ENCODE results near the gene KCNMA1.
"Not testable (repeated sequence)": the region's sequence is repeated elsewhere in the genome, so short reads cannot be mapped to it uniquely, and the experiment has no call there.

Gene KCNMA1

GRCh38 chr10:77661674-77662073 lies 24.1 kb upstream of the KCNMA1 start:
- DNase-seq, result no peak

GRCh38 chr10:77661100-77661499 lies 23.5 kb upstream of the KCNMA1 start:
- no peak for DNase-seq

- not testable (repeated sequence) for DNase-seq
Measured at GRCh38 chr10:77659046-77659670, 21.6 kb upstream of the KCNMA1 start.

GRCh38 chr10:77653210-77653609 lies 15.6 kb upstream of the KCNMA1 start:
- DNase-seq, result no peak

DNA sequence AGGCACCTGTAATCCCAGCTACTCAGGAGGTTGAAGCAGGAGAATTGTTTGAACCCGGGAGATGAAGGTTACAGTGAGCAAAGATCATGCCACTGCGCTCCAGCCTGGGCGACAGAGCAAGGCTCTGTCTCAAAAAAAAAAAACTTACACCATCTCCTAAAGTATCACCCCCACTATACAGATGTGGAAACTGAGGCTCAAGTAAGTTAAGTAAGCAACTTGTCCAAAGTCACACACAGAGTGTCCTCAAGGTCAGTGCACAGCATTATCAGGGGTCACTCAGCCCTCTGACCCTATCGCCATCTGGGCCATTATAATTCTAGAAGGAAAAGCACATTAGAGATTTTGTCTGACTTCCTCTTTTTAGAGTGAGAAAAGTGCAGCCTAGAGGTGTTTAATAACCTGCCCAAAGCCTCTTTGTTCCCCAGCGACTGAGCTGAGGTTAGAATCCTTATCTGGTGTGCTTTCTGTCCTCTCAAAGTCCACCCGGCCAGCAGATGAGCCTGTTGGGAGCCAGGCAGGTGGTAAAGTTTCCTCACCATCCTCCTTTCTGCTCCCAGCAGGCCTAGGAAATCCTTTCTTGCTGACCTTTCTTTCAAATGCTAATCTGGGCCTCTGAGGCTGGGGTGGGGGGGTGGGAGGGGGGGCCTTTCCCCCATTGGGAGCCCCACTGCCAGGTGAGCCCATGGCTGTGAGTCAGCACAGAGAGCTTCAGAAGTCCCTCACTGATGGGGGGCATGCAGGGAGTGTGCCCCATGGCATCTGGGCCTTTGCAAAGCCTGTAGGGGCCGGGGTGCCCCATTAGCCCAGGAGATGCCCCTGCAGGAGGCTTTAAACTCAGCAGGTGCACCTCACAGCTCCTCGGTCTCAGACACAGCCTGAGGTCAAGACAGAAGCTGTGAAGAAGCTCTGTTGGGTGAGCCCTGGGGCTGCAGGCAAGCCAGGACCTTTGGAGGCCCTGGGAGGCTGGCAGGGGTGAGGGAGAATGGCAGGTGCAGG lies 12.0 kb upstream of the KCNMA1 start:
- no peak for DNase-seq

- no peak for DNase-seq
Measured at GRCh38 chr10:77648472-77648871, 10.9 kb upstream of the KCNMA1 start.

DNA sequence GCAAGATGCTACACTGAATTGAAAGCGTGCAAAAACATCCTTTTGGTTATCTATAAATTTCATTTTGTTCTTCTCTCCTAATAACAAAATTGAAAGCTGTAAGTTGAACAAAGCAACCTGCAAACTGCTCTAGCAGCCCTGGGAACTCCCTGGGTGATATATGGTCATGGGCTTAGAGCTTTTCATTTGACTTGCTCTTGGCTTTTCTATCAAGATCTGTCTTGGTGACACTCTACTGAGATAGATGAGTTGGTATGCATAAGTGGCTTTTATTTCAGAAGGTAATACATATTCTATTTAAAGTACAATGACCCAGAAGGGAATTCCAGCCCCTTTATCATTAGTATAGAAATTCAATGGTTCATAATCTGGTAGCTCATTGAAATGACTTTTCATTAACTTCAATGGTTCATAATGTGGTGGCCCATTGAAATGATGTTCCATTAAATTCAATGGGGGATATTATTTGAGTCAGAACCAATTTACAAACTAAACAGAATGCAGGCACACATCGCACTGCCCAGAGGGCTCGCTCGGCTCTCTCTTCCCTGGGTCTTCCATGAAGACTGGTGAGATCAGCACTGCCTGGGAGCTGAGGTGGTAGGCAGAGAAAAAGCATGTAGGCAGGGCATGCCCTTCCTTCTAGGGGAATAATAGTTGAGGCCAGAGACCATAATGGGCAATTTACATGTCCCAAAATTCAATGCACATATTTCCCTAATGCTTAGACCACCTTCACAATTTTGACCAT lies 10.1 kb upstream of the KCNMA1 start:
- no peak for DNase-seq

DNA sequence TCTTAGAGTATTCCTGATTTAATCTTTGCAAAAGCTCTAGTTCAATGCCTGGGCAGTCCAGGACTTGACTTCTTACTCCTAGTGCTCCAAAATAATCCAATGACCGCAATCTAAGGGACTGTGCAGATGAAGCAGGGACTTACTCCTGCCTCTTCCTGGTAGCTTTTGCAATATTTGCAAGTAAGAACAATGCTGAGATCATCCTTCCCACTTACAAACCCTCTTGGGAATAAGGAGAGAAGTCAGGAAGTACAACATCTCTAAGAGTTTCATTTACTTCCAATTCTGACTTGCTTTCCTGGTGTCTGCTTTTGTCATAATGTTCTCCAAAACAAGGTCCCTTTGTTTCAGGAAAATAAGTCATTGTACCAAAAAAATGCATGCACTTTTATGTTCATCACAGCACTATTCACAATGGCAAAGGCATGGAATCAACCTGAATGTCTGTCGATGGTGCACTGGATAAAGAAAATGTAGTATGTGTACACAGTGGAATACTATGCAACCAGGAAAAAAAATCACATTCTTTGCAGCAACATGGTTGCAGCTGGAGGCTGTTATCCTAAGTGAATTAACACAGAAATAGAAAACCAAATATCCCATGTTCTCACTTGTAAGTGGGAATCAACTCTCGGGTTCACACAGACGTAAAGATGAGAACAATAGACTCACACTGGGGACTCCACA lies 7.1 kb upstream of the KCNMA1 start:
- DNase-seq, result no peak

DNA sequence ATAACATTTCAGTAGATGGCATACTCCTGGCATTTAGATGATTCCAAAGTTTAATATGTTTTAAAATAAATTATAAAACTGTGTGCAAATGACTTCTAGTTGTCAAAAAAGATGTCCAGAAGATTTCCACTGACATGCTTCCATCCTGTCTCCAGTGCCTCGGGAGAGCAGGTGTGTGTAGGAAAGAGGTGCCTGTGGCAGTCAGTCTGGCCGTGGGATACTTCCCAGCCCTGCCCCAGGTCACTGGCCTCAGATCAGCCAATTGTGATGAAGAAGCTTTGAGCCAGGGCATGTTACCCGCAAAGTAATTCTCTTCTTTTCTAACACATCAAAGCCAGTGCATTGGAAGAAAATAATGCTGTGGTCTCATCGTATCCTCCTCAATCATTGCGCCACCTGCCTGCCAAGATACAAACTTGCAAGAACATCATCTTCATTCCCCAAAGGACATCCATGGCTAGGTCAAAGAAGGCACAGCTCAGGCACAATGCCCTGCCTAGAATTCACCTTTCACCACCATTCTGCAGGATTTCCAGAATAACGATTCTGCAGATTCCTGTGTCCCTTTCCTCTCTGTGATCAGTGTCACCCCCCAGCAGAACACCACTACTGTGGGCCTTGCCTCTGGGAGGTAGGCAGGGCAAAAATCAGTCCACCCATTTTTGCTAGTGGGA lies 6.3 kb upstream of the KCNMA1 start:
- peak; percentile 39 for DNase-seq

GRCh38 chr10:77641788-77642397 lies 4.3 kb upstream of the KCNMA1 start:
- peak; percentile 70 for DNase-seq

DNA sequence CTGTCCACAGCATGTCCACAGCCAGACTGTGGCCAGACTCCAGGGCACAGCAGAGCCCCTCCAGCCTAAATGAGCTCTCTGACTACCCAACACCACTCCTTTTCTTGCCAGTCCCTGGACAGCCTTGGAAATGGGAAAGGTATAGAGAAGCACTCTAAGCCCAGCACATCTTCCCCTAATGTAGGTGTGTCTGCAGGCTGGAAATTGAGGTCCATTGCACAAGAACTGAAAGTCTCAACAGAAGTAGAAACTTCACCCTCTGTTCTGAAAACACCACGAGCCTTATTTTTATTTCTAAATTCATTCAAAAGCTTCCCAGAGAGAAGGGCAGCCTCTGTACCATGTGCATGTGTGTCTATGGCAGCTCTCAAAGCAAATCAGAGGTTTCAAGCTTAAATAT lies 3.7 kb upstream of the KCNMA1 start:
- DNase-seq, result no peak

- no peak for DNase-seq
Measured at GRCh38 chr10:77640167-77640566, 2.6 kb upstream of the KCNMA1 start.

DNA sequence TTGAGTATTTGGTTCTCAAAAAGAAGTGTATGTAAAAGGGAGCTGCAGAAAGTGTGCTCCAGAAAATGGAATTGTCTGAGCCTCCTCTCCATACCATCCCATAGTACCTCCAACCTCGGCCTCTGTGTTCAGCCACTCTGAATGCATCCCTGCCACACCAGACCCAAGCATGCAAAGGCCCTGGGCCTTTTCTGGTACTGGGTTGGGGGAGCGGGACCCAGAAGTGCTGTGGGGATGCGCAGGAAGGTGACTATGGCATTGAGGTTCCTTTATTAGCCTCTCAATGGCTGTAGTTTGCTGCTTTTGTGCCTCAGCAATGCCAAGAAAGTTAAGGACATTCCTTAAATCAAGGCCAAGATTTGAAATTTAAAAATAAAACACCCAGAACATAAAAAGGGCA lies 2.1 kb upstream of the KCNMA1 start:
- DNase-seq, result no peak

GRCh38 chr10:77638321-77639101 lies 903 bp upstream of the KCNMA1 start:
- no peak for DNase-seq

DNA sequence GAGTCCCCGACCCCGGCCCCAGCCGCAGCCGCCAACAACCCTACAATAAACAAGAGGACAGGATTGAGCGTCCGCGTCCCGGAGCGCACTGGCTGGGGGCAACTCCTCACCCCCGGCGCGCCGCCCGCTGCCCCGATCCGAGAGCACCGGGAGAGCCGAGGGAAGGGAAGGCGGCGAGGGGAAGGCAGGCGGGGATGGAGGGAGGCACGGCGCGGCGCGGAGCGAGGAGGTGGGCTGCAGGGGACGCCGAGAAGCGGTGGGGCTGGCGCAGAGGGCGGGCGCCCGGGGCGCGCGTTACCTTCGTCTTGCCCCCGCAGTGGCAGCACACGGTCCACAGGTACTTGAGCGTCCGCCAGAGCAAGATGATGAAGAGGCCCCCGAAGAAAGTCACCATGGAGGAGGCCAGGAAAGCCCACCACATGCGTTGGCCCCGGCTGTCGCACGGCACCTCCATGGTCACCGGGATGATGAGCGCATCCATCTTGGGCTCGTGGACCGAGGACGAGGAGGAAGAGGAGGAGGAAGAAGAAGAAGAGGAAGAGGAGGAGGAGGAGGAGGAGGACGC lies 559 bp downstream of the KCNMA1 start:
- no peak for DNase-seq

- DNase-seq, result no peak
Measured at GRCh38 chr10:77636282-77636966, 1.2 kb downstream of the KCNMA1 start.

DNA sequence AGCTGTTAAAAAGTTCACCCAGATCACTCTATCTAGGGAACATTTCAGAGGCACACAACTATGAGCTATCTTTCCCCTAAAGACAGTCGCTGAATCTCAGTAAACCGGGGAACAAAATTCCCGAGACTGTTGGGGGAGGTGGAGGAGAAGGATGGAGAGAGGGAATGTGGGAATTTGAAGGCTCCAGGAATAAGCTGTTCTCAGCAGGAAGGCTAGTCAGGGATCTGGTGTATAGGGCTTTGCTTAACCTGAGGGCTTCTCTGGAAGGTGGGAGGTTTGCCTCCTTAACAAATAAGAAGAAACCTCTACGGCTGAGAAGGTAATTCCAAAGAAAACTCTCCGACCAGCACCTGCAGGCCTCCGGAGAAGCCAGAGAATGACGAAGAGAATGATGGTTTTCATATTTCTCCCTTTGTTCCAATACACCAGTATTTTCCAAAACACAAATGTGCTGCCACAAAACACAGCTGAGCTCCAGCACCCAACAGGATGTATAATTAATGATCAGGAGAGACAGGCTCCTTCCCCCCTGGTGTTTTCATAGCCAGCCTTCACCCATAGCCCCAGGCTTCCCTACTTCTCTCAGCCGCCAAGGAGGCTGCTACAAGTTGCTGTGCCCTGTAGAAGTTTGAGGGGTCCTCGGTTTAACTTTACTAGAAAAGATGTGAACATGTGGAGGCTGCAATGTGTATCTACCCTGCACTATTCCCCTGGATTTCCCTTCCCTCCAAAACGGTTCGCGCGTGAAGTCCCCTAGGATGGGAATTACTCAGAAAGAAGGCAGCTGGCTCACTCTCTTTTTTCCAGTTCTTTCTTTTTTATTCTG lies 2.0 kb downstream of the KCNMA1 start:
- DNase-seq, result no peak

DNA sequence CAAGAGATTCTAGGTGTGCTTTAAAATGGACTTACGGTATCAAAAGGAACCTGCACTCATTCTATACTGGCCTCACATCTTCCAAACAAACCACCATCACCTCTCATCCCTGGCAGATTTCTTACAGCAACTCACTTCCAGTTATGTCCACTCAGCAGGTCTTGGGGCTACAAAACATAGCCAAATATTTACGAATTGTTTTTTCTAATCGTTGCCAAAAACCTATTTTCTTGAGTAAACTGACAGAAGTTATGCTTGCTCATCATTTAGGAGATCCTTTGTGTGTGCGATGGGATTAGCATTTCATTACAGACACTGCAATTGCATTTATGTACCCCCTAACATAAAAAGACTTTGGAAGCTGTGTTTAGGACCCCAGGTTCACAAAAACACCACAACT lies 2.7 kb downstream of the KCNMA1 start:
- DNase-seq, result no peak

- DNase-seq, result no peak
Measured at GRCh38 chr10:77633376-77633775, 4.2 kb downstream of the KCNMA1 start.
